Activated CD8-positive, alpha-beta memory T cell treated with anti-CD3 and anti-CD28 coated beads, Interleukin-2, amount 10 ng/mL, durations not matched to agents 7 days and 5 days (primary cell): ENCODE measurements around the gene GJA4. TPM values are rescaled to one million over a fixed set of nuclear protein-coding genes. Genes with fewer than 3 reads are reported as not detected.

Source experiments
- ATAC-seq: fragments of 150-1000 bp; cut with Tn5 transposase; one replicate; pipeline ENCODE4 v1.10.0; 2021; ENCODE audit warnings: moderate library complexity
- CTCF ChIA-PET: fragments of 350-600 bp; sonication (Branson Sonifier 250); formaldehyde crosslinking; loops from one replicate; lab custom pipeline; 2021; ENCODE audit warnings: antibody characterized with exemption; lab: Charles Lee
- DNase-seq: peaks from one replicate; pipeline ENCODE4 v3.0.0-alpha.2; 2020
- H3K27ac Mint-ChIP-seq: one replicate; pipeline ENCODE4 v1.8.0; 2021; ENCODE audit warnings: mild to moderate bottlenecking, mixed read lengths
- H3K27me3 Mint-ChIP-seq: one replicate; pipeline ENCODE4 v1.8.0; 2021; ENCODE audit warnings: mixed read lengths
- H3K36me3 Mint-ChIP-seq: one replicate; pipeline ENCODE4 v1.8.0; 2021; ENCODE audit warnings: mild to moderate bottlenecking, mixed read lengths
- H3K4me1 Mint-ChIP-seq: one replicate; pipeline ENCODE4 v1.8.0; 2021; ENCODE audit warnings: mixed read lengths
- H3K4me3 Mint-ChIP-seq: one replicate; pipeline ENCODE4 v1.8.0; 2021; ENCODE audit warnings: mild to moderate bottlenecking, moderate library complexity, mixed read lengths
- H3K9me3 Mint-ChIP-seq: one replicate; pipeline ENCODE4 v1.8.0; 2022; ENCODE audit warnings: low read depth, mixed read lengths
- total RNA-seq, 2 experiments: library from RNA; stranded (reverse); gene quantifications; one replicate each; pipeline ENCODE4 v1.2.3, GENCODE V29; 2021

Gene GJA4
- total RNA-seq, 2 experiments from 2014 or later: not detected

GRCh38 chr1:34777519-34778321 is 15.1 kb upstream of the GJA4 start:
- no peak overlapping the region for H3K4me3 Mint-ChIP-seq
- H3K4me1 Mint-ChIP-seq: peaks cover 2% of the 10 kb centered on the region
- DNase-seq (no peak), ATAC-seq (no peak)
- H3K9me3 Mint-ChIP-seq: no peaks in the 10 kb centered on the region
- H3K27ac Mint-ChIP-seq: no peak overlapping the region
- no peaks in the 10 kb centered on the region for H3K36me3 Mint-ChIP-seq
- CTCF ChIA-PET: no interaction called here
- peaks cover 38% of the 10 kb centered on the region for H3K27me3 Mint-ChIP-seq

GRCh38 chr1:34778381-34778780 is 14.4 kb upstream of the GJA4 start:
- ATAC-seq (no peak), DNase-seq (no peak)
- Mint-ChIP-seq H3K4me3 (no peak overlapping the region), H3K27ac (no peak overlapping the region), H3K27me3 (peaks cover 42% of the 10 kb centered on the region), H3K9me3 (no peaks in the 10 kb centered on the region), H3K36me3 (no peaks in the 10 kb centered on the region), H3K4me1 (peaks cover 2% of the 10 kb centered on the region)
- CTCF ChIA-PET: no interaction called here

GRCh38 chr1:34779005-34779404 is 13.8 kb upstream of the GJA4 start:
- no peak for DNase-seq
- CTCF ChIA-PET: no interaction called here
- no peak for ATAC-seq
- H3K27ac Mint-ChIP-seq: no peak overlapping the region
- peaks cover 2% of the 10 kb centered on the region for H3K4me1 Mint-ChIP-seq
- H3K4me3 Mint-ChIP-seq: no peak overlapping the region
- no peaks in the 10 kb centered on the region for H3K36me3 Mint-ChIP-seq
- H3K27me3 Mint-ChIP-seq: peaks cover 44% of the 10 kb centered on the region
- no peaks in the 10 kb centered on the region for H3K9me3 Mint-ChIP-seq

GRCh38 chr1:34779526-34779925 is 13.3 kb upstream of the GJA4 start:
- Mint-ChIP-seq H3K36me3 (no peaks in the 10 kb centered on the region), H3K9me3 (no peaks in the 10 kb centered on the region), H3K27ac (no peak overlapping the region), H3K4me3 (no peak overlapping the region), H3K4me1 (peaks cover 2% of the 10 kb centered on the region), H3K27me3 (peaks cover 46% of the 10 kb centered on the region)
- CTCF ChIA-PET: no interaction called here
- ATAC-seq (no peak), DNase-seq (no peak)

GRCh38 chr1:34779962-34780361 is 12.8 kb upstream of the GJA4 start:
- Mint-ChIP-seq H3K9me3 (no peaks in the 10 kb centered on the region), H3K27me3 (peaks cover 46% of the 10 kb centered on the region)
- CTCF ChIA-PET: interaction anchor here (1.9 kb wide), 1 partner anchor 72 kb away, joined by 5 read pairs; no protein-coding TSS in a partner anchor

GRCh38 chr1:34780528-34780927 is 12.3 kb upstream of the GJA4 start:
- Mint-ChIP-seq H3K4me3 (no peak overlapping the region), H3K27ac (no peak overlapping the region), H3K9me3 (no peaks in the 10 kb centered on the region), H3K27me3 (peaks cover 46% of the 10 kb centered on the region), H3K36me3 (no peaks in the 10 kb centered on the region), H3K4me1 (peaks cover 2% of the 10 kb centered on the region)
- CTCF ChIA-PET: interaction anchor here (1.9 kb wide), 1 partner anchor 72 kb away, joined by 5 read pairs; no protein-coding TSS in a partner anchor
- ATAC-seq (no peak), DNase-seq (no peak)

More at GRCh38 chr1:34779962-34780361, 12.8 kb upstream of the GJA4 start:
- Mint-ChIP-seq H3K27ac (no peak overlapping the region), H3K36me3 (no peaks in the 10 kb centered on the region), H3K4me1 (peaks cover 2% of the 10 kb centered on the region), H3K4me3 (no peak overlapping the region)
- DNase-seq (no peak), ATAC-seq (no peak)

- CTCF ChIA-PET: interaction anchor here (1.9 kb wide), 1 partner anchor 71 kb away, joined by 5 read pairs; no protein-coding TSS in a partner anchor
- Mint-ChIP-seq H3K4me3 (no peak within 1 kb of the TSS), H3K4me1 (peaks cover 2% of the 10 kb centered on the region), H3K27ac (no peak within 1 kb of the TSS), H3K27me3 (peaks cover 46% of the 10 kb centered on the region), H3K9me3 (no peaks in the 10 kb centered on the region), H3K36me3 (no peaks in the 10 kb centered on the region)
- no peak for DNase-seq
- ATAC-seq: peak; percentile 42
Measured at GRCh38 chr1:34781071-34781843, 11.5 kb upstream of the GJA4 start, which contains the start of gene GJB3. Gene GJB3 (plus strand): TSS chr1:34781214. CDS start chr1:34784763, 3,549 bp downstream.

- Mint-ChIP-seq H3K36me3 (no peaks in the 10 kb centered on the region), H3K4me1 (peaks cover 4% of the 10 kb centered on the region), H3K9me3 (no peaks in the 10 kb centered on the region), H3K27ac (no peak overlapping the region), H3K4me3 (no peak overlapping the region), H3K27me3 (peaks cover 46% of the 10 kb centered on the region)
- DNase-seq (no peak), ATAC-seq (no peak)
- CTCF ChIA-PET: interaction anchor here (1.9 kb wide), 1 partner anchor 70 kb away, joined by 5 read pairs; no protein-coding TSS in a partner anchor
Measured at GRCh38 chr1:34781844-34782391, 10.9 kb upstream of the GJA4 start.

- H3K4me1 Mint-ChIP-seq: peaks cover 4% of the 10 kb centered on the region
- no peak overlapping the region for H3K27ac Mint-ChIP-seq
- H3K4me3 Mint-ChIP-seq: no peak overlapping the region
- no peak for ATAC-seq
- CTCF ChIA-PET: interaction anchor here (1.2 to 6.7 kb wide), 2 partner anchors 68 to 82 kb away, joined by 3 to 51 read pairs; no protein-coding TSS in a partner anchor
- H3K9me3 Mint-ChIP-seq: no peaks in the 10 kb centered on the region
- peak; percentile 37 for DNase-seq
- no peaks in the 10 kb centered on the region for H3K36me3 Mint-ChIP-seq
- H3K27me3 Mint-ChIP-seq: peaks cover 29% of the 10 kb centered on the region
Measured at GRCh38 chr1:34784751-34785221, 8.0 kb upstream of the GJA4 start.

- Mint-ChIP-seq H3K9me3 (no peaks in the 10 kb centered on the region), H3K27me3 (peaks cover 23% of the 10 kb centered on the region), H3K36me3 (no peaks in the 10 kb centered on the region), H3K27ac (no peak overlapping the region), H3K4me1 (peaks cover 8% of the 10 kb centered on the region), H3K4me3 (no peak overlapping the region)
- DNase-seq: peak; percentile 27
- no peak for ATAC-seq
- CTCF ChIA-PET: interaction anchor here (1.2 to 6.7 kb wide), 2 partner anchors 67 to 81 kb away, joined by 3 to 51 read pairs; no protein-coding TSS in a partner anchor
Measured at GRCh38 chr1:34785231-34785874, 7.4 kb upstream of the GJA4 start.

- Mint-ChIP-seq H3K36me3 (no peaks in the 10 kb centered on the region), H3K4me3 (no peak overlapping the region), H3K4me1 (peaks cover 6% of the 10 kb centered on the region), H3K27me3 (peaks cover 18% of the 10 kb centered on the region), H3K9me3 (no peaks in the 10 kb centered on the region), H3K27ac (no peak overlapping the region)
- DNase-seq (peak; percentile 37), ATAC-seq (no peak)
- CTCF ChIA-PET: interaction anchor here (0.8 to 6.7 kb wide), 9 partner anchors 10 to 245 kb away, joined by 3 to 51 read pairs (median 4); partner anchors contain the start of genes SMIM12 and ZMYM6
Measured at GRCh38 chr1:34785875-34786470, 6.8 kb upstream of the GJA4 start.
